Measurements from ENCODE around the gene LRIG1.

LRIG1 gene

GRCh38 chr3:66476852-66477381 lies 23.9 kb downstream of the LRIG1 start:
- Mint-ChIP-seq H3K27me3 (no peaks in the 10 kb centered on the region), H3K4me1 (ENCODE audit: low read depth) (peaks cover 37% of the 10 kb centered on the region), H3K36me3 (ENCODE audit: low read depth) (no peaks in the 10 kb centered on the region), H3K27ac (no peak overlapping the region), H3K9me3 (peaks cover 16% of the 10 kb centered on the region), H3K4me3 (no peak overlapping the region)
- intact Hi-C loops (cut with micrococcal nuclease) = no loop called here

GRCh38 chr3:66475386-66476020 lies 25.3 kb downstream of the LRIG1 start:
- no peak overlapping the region for H3K27ac Mint-ChIP-seq
- intact Hi-C loops (cut with micrococcal nuclease) = no loop called here
- no peaks in the 10 kb centered on the region for H3K36me3 Mint-ChIP-seq (ENCODE audit: low read depth)
- no peaks in the 10 kb centered on the region for H3K27me3 Mint-ChIP-seq
- peaks cover 36% of the 10 kb centered on the region for H3K4me1 Mint-ChIP-seq (ENCODE audit: low read depth)
- no peak overlapping the region for H3K4me3 Mint-ChIP-seq
- peaks cover 16% of the 10 kb centered on the region for H3K9me3 Mint-ChIP-seq

DNA sequence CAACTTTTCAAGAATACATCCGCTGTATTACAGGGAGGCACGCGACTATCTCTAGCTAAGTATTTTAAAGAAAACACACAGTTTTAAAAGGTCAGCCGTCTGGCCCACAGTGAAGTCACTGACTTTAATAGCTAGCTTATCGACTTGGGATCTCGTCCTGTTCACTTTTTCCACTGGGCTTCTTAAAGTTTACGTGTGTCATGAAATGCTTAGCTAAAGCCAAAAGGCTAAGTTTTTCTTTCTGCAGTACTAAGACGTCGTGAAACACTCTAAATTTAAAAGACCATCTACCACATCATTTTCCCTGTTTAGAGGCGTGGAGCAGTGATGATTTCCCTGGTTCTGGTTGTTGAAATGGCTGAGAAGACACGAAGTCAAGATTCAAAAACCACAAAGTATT lies 27.1 kb downstream of the LRIG1 start:
- H3K36me3 Mint-ChIP-seq (ENCODE audit: low read depth) = no peaks in the 10 kb centered on the region
- no peaks in the 10 kb centered on the region for H3K27me3 Mint-ChIP-seq
- no peaks in the 10 kb centered on the region for H3K9me3 Mint-ChIP-seq
- H3K4me1 Mint-ChIP-seq (ENCODE audit: low read depth) = peaks cover 34% of the 10 kb centered on the region
- H3K4me3 Mint-ChIP-seq = no peak overlapping the region
- intact Hi-C loops (cut with micrococcal nuclease) = no loop called here
- H3K27ac Mint-ChIP-seq = no peak overlapping the region

GRCh38 chr3:66473181-66473580 lies 27.6 kb downstream of the LRIG1 start:
- H3K27me3 Mint-ChIP-seq = no peaks in the 10 kb centered on the region

GRCh38 chr3:66472313-66473134 lies 28.3 kb downstream of the LRIG1 start:
- Mint-ChIP-seq H3K36me3 (ENCODE audit: low read depth) (no peaks in the 10 kb centered on the region), H3K27me3 (no peaks in the 10 kb centered on the region), H3K4me3 (no peak overlapping the region), H3K27ac (no peak overlapping the region), H3K4me1 (ENCODE audit: low read depth) (peaks cover 39% of the 10 kb centered on the region), H3K9me3 (no peaks in the 10 kb centered on the region)
- intact Hi-C loops (cut with micrococcal nuclease) = no loop called here

More at GRCh38 chr3:66473181-66473580, 27.6 kb downstream of the LRIG1 start:
- H3K4me3 Mint-ChIP-seq = no peak overlapping the region
- no peaks in the 10 kb centered on the region for H3K9me3 Mint-ChIP-seq
- no peak overlapping the region for H3K27ac Mint-ChIP-seq
- H3K4me1 Mint-ChIP-seq (ENCODE audit: low read depth) = peaks cover 39% of the 10 kb centered on the region
- intact Hi-C loops (cut with micrococcal nuclease) = no loop called here
- H3K36me3 Mint-ChIP-seq (ENCODE audit: low read depth) = no peaks in the 10 kb centered on the region

- Mint-ChIP-seq H3K27me3 (no peaks in the 10 kb centered on the region), H3K9me3 (no peaks in the 10 kb centered on the region), H3K27ac (no peak overlapping the region), H3K36me3 (ENCODE audit: low read depth) (no peaks in the 10 kb centered on the region), H3K4me1 (ENCODE audit: low read depth) (peaks cover 39% of the 10 kb centered on the region), H3K4me3 (no peak overlapping the region)
- intact Hi-C loops (cut with micrococcal nuclease) = no loop called here
Observed at GRCh38 chr3:66470956-66471686, 29.7 kb downstream of the LRIG1 start.

GRCh38 chr3:66470285-66470684 lies 30.5 kb downstream of the LRIG1 start:
- Mint-ChIP-seq H3K4me3 (no peak overlapping the region), H3K9me3 (no peaks in the 10 kb centered on the region), H3K27ac (no peak overlapping the region), H3K4me1 (ENCODE audit: low read depth) (peaks cover 39% of the 10 kb centered on the region), H3K27me3 (no peaks in the 10 kb centered on the region), H3K36me3 (ENCODE audit: low read depth) (no peaks in the 10 kb centered on the region)
- intact Hi-C loops (cut with micrococcal nuclease) = no loop called here

GRCh38 chr3:66469220-66469640 lies 31.6 kb downstream of the LRIG1 start:
- H3K36me3 Mint-ChIP-seq (ENCODE audit: low read depth) = no peaks in the 10 kb centered on the region
- no peak overlapping the region for H3K27ac Mint-ChIP-seq
- intact Hi-C loops (cut with micrococcal nuclease) = no loop called here
- no peaks in the 10 kb centered on the region for H3K9me3 Mint-ChIP-seq
- H3K27me3 Mint-ChIP-seq = no peaks in the 10 kb centered on the region
- H3K4me1 Mint-ChIP-seq (ENCODE audit: low read depth) = peaks cover 37% of the 10 kb centered on the region
- no peak overlapping the region for H3K4me3 Mint-ChIP-seq

- intact Hi-C loops (cut with micrococcal nuclease) = no loop called here
- Mint-ChIP-seq H3K4me1 (ENCODE audit: low read depth) (peaks cover 26% of the 10 kb centered on the region), H3K36me3 (ENCODE audit: low read depth) (no peaks in the 10 kb centered on the region), H3K9me3 (no peaks in the 10 kb centered on the region), H3K27me3 (no peaks in the 10 kb centered on the region), H3K27ac (no peak overlapping the region), H3K4me3 (no peak overlapping the region)
Observed at GRCh38 chr3:66467996-66468735, 32.7 kb downstream of the LRIG1 start.

DNA sequence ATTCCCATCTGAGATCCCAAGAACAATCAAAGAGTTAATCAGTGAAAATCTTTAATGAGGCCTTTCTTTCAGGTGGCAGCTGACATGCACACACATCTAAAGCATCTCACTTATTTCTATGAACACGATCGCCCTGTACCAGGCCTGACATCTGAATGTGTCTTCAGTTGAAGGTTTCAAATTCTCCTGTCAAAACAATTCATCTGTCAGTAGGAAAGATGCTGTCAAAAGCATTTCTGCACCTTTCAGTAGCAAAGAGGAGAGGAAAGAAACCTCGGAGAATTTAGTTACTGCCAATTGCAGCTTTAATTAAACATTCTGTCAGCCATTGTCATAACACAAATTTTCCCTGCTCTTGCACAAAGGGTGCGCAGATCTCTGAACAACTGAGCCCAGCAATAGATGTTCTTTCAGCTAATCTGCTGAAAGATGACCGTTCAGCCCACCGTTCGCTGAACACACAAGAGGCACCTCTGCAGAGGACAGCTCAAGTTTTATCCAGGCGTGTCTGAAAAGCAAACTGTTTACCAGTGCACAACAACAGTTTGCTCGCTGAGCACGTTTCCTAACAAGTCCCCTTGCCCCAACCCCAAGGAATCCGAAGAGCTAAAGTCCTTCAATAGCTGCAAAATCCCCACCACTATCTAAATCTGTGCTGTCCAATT lies 34.1 kb downstream of the LRIG1 start:
- Mint-ChIP-seq H3K4me1 (ENCODE audit: low read depth) (peaks cover 12% of the 10 kb centered on the region), H3K36me3 (ENCODE audit: low read depth) (no peaks in the 10 kb centered on the region), H3K27ac (no peak overlapping the region), H3K4me3 (no peak overlapping the region), H3K9me3 (no peaks in the 10 kb centered on the region), H3K27me3 (no peaks in the 10 kb centered on the region)
- intact Hi-C loops (cut with micrococcal nuclease) = no loop called here

GRCh38 chr3:66465587-66465986 lies 35.2 kb downstream of the LRIG1 start:
- intact Hi-C loops (cut with micrococcal nuclease) = no loop called here
- Mint-ChIP-seq H3K27me3 (no peaks in the 10 kb centered on the region), H3K9me3 (no peaks in the 10 kb centered on the region), H3K27ac (no peak overlapping the region), H3K36me3 (ENCODE audit: low read depth) (no peaks in the 10 kb centered on the region), H3K4me3 (no peak overlapping the region), H3K4me1 (ENCODE audit: low read depth) (peaks cover 10% of the 10 kb centered on the region)

GRCh38 chr3:66465034-66465433 lies 35.8 kb downstream of the LRIG1 start:
- peaks cover 10% of the 10 kb centered on the region for H3K4me1 Mint-ChIP-seq (ENCODE audit: low read depth)
- no peaks in the 10 kb centered on the region for H3K9me3 Mint-ChIP-seq
- no peak overlapping the region for H3K4me3 Mint-ChIP-seq
- H3K27me3 Mint-ChIP-seq = no peaks in the 10 kb centered on the region
- intact Hi-C loops (cut with micrococcal nuclease) = no loop called here
- H3K27ac Mint-ChIP-seq = no peak overlapping the region
- H3K36me3 Mint-ChIP-seq (ENCODE audit: low read depth) = no peaks in the 10 kb centered on the region

GRCh38 chr3:66464512-66464894 lies 36.3 kb downstream of the LRIG1 start:
- Mint-ChIP-seq H3K4me3 (no peak overlapping the region), H3K27me3 (no peaks in the 10 kb centered on the region), H3K9me3 (no peaks in the 10 kb centered on the region), H3K4me1 (ENCODE audit: low read depth) (peaks cover 10% of the 10 kb centered on the region), H3K27ac (no peak overlapping the region), H3K36me3 (ENCODE audit: low read depth) (no peaks in the 10 kb centered on the region)
- intact Hi-C loops (cut with micrococcal nuclease) = no loop called here
